ENCODE measurements around the gene DNAH6.

The DNAH6 gene

DNA sequence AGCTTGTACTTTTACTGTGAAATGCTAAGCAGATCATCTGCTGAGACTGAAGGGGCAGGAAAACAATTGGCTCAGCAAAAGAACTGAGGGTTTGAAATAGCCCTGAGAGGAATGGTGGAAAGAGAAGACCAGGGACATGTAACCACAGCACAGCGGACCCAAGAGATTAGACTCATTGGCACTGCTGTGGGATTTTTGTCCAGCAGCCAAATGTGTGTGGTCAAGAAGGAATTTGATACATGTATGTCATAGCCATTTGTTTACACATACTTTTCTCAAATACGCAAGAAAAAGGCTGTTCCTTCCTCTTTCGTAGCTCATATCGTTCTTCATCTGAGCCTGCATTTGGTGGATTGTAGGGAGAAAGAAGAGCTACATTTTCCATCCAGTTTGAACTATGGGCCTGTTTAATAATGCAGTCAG, 290.8 kb downstream of the DNAH6 start:
- no peak for DNase-seq

DNA sequence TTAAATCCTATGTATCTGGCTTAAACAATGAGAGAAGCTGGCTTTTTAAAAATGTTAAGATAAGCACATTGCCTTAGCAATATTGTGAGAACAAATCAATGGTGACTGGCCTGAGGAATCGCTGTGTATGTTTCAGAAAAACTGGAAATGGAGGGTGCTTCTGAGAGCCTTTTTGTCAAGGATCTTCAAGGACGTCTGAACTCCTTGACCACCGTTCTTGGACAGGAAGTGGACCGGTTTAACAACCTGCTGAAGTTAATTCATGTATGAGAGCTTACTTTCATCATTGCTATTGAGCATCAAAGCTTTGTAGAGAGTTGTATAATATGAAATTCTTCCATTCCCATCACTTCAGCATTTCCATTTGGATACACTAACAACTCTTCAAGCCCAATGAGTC, 292.0 kb downstream of the DNAH6 start:
- DNase-seq = no peak

DNA sequence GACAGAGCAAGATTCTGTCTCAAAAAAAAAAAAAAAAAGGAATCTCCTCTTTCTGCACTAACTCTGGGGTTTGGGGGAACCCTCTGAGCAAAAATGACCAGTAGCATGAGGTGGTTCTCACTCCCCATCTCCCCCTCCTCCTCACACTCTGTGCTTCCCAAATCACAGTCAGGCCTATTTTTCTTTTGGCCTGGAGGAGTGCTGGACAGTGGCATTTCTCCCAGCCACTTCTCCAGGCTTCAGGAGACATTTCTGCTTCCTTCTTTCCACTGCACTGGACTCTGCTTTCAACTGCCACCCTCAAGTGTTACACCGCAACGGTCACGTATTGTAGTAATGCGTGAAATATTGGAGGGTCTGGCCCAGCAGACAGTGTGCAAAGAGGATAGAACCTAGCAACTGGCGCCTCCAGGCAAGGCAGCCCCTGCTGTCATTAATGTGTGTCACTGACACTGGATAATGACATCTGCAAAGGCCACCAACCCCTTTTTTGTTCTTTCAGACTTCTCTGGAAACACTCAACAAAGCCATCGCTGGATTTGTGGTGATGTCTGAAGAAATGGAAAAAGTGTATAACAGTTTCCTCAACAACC, 295.6 kb downstream of the DNAH6 start:
- DNase-seq = no peak

DNA sequence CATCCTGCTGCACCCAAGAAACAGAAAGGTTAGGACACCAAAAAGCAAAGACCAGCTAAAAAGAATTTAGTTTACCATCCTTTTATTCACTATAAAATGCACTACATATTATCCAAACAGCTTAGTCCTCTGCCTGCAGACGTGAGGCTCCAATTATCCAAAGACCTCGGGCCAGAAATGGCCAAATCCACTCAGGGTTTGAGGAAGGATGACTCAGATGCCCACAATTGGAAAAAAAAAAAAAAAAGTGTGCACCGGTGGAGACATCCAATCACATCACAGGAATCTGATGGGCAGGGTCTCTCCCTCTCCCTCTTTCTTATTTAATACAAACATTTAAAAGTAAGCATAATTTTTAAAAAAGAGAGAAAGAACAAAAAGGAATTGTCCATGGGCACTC, 298.8 kb downstream of the DNAH6 start:
- DNase-seq = no peak

DNA sequence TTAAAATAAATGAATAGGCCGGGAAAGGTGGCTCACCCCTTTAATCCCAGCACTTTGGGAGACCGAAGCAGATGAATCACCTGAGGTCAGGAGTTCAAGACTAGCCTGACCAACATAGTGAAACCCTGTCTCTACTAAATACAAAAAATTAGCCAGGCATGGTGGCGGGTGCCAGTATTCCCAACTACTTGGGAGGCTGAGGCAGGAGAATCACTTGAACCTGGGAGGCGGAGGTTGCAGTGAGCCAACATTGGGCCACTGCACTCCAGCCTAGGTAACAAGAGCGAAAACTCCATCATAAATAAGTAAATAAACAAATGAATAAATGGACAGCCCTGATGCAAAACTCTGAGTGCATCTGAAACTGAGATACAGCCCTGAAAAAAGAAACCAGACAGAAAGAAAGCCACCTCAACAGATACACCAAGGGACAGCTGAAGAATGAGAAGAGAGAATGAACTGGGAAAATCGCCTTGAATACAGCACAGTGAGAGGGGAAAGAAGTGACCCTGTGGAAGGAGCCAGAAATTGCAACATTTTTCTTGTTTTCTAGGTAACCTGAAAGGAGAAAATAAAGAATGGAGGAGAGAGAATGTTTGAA, 300.2 kb downstream of the DNAH6 start:
- DNase-seq = no peak

DNA sequence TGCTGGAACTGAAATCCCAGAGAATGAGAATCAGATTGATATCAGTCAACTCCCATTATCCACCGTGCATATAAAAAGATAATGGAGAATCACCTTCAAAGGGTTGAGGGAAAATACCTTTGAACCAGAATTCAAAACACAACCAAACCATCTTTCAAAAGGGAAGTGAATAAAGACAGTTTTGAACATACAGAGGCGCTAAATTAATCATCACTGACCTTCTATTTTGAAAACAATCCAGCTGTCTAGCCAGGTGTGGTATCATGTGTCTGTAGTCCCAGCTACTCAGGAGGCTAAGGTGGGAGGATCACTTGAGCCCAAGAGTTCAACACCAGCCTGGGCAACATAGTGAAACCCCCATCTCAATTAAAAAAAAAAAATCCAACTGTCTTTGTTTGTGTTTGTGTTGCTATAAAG, 300.9 kb downstream of the DNAH6 start:
- DNase-seq = no peak

DNA sequence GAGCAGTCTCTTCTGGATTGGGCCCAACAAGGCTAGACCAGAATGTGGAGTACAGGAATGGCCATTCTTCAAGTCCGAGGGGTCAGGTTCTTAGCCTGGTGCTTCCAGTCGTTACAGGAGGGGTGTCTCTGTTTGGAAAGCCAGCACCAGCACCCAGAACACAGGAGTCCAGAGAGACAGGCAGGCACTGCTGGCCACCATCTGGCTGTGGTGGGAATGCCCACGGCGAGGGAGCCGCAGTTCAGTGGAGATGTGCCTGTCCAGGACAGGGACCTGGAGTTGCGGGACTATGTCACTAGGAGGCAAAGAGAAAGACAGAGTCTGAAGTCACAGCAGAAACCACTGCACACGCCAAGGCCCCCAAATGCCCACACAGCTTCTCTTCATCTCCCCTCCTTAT, 305.5 kb downstream of the DNAH6 start:
- no peak for DNase-seq

DNA sequence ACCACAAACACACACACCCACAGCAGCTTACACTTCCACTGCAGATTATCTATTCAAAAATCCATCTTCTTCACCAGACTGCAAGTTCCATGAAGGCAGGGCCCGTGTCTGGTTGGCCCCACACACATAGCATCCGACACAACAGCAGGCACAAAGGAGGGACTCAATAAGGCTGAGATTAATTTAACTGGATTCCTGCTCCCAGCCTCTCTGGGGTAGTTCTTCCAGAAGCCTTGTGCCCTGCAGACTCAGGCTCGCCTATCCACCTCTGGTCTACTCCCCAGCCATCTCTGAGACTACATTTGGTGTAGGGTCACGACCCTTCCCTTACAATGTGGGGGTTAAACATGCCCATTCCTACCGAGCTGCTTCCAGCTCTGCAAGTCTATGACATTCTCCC, 306.9 kb downstream of the DNAH6 start:
- no peak for DNase-seq

DNA sequence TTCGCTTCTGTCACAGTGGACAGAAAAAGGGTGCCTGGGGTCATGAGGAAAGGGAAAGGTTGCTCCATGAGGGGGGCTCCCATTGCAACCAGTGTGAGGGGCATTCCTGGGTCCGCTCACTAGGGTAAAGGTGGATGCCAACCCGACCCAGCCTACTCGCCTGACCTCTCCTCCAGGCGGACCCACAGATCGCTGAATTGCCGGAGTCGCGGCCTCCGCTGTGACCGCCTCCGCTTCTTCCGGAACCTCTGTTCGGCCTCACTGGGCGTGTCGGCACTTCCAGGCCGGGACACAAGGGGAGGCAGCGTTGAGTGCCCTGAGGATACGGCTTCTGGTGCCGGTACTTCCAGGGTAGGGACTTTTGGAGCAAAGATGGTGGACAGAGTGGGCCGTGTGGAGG, 307.5 kb downstream of the DNAH6 start:
- no peak for DNase-seq

DNA sequence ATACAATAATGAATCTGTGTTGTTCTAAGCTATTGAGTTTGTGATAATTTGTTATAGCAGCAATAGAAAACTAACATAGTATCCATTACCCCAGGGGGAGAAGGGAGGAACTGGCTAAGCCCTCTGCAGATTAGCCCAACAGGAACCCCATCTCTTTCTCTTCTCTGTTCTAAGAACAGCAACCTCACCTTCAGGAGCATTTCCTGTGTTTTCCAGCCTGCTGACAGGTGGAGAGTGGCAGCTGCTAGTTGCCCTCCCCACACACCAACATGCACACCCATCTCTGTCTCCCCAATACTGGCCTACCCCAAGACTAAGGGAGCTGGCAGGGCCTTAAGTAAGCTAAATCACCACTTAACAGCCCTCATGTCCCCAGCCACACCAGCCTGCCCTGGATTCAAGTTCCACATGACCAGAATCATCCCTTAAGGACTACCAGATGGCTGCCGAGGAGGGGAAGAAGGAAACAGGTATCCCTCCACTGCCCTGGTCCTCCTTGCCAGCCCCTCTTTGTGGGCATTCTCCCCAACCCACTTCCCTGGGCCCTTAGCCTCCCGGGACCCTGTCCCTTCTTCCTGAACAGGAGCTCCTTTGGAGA, 311.8 kb downstream of the DNAH6 start:
- DNase-seq = no peak

DNA sequence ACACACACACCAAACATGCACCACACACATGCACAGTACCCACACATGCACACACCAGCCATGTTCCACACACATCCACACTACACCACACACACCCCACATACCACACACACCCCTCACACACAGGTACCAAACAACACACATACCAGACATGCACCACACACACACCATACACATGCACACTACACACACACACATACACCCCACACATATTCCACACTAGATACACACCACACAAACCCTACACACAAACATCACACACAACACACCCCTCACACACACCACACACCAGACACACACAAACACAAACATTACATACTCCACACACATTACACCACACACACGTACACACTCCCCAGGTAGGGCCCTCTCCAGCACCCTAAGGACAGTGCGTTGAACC, 313.4 kb downstream of the DNAH6 start:
- no peak for DNase-seq

DNA sequence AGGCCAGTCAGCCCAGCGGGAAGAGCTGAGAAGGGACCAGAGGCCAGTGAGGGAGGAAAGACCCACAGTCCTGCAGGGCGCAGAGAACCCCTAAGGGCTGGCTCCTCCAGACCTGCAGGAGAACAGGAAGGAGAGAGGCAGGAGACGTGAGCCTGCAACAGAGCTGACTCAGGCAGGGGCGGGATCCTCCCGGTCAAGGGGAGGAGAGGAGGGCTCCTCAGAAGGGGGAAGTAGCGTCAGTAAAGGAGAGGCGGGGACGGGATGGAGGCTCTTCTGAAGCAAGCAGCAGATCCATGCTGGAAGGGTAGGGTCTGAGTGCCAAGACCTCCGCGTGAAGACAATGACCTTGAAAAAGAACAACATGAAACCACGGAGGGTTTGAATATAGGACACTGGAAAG, 313.8 kb downstream of the DNAH6 start:
- DNase-seq = no peak

DNA sequence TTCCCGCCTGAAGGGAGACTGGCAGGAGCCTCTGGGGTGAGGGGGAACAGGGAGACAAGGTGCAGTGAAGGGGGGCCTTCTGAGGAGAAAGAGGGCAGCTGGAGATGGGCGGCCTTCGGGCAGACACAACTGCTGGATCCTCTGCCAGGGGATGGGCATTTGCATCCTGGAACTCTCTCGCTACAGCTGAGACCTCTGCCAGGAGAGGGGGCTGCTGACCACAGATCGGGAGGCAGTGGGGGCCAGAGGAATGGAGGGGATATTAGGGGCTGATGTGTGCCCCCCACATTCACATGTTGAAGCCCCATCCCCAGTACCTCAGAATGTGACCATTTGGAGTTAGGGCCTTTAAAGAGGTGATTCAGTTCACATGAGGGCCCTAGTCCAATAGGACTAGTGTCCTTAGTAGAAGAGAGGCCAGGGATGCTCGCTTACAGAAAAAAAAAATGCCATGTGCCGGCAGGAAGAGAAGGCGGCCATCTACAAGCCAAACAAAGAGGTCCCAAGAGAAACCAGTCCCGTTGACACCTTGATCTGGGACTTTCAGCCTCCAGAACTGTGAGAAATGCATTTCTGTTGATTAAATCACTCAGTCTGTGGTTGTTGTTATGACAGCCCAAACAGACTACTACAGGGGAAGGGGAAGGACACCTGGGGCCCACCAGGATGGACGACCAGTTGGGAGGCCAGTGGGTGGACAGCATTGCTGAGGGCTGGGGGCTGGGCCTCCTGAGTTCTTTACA, 314.6 kb downstream of the DNAH6 start:
- no peak for DNase-seq

DNA sequence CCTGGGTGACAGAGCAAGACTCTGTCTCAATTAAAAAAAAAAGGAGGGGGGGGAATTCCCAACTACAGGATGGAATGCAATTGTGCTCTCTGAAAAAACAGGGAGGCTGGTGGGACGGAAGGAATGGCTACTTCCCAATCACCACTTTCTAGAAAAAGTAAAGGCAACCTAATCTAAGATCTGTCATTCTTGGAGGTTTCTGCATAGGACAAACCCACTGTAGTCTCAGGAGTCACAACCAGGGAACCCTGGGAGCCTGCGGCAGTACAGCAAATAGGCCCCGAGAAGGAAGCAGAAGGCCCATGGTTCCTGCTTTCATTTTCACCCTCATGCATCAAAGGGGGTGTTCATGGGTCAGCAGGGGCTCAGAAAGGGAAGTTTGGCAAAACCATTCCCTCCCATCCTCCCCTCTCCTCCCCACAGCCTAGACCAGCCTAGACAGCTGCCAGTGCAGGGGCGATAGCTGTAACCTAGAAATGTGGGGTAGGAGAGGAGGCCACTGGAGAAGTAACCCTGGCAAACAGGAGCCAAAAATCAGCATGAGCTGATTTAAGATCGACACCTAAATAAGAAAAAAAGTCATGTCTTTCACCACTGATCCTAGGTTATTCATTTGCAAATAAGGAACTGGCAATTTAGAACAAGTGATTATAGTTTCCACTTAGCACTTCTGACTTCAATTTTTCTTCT, 316.6 kb downstream of the DNAH6 start:
- DNase-seq = no peak

DNA sequence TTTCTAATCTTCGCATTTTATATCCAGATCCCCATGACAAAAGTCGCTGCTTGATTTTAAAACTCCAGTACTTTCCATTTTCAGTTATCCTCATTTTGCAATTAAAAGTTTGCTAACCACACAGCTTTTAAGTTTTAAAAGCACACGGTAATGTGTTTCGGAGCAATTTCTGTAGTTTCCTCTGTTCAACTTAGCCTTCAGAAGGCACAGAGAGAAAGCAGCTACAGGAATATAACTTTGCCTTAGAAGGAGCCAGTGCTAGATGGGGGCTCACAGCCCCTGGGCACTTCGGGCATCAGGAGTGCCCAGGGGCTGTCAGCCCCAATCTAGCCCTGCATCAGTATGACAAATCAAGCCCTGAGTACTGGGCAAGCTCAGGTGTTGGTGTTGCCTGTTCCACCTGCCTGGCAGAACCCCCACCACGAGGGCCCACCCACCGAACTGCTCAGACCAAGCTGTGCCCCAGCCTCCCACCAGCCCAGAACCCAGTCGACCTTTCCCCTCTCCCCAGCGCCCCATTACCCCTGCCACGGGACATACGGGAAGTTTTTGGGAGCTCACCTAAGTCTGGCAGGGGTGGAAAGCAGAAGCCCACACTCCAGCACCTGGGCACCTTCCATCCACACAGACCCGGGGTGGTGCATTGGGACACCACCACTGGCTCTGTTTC, 317.3 kb downstream of the DNAH6 start:
- DNase-seq = no peak

DNA sequence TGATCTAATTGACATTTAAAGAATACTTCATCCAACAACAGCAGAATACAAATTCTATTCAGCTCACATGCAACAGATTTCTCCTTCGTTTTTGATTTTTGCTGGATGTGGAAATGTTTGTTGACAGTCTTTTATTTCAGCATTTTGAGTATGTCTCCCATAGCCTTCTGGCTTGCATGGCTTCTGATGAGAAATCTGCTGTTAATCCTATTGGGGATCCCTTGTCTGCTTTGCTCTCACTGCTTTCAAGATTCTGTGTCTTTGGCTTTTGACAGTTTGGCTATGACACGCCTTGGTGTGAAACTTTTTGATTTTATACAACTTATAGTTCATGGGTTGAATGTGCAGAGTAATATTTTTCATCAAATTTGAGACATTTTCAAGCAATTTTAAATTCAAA, 319.9 kb downstream of the DNAH6 start:
- DNase-seq = no peak

DNA sequence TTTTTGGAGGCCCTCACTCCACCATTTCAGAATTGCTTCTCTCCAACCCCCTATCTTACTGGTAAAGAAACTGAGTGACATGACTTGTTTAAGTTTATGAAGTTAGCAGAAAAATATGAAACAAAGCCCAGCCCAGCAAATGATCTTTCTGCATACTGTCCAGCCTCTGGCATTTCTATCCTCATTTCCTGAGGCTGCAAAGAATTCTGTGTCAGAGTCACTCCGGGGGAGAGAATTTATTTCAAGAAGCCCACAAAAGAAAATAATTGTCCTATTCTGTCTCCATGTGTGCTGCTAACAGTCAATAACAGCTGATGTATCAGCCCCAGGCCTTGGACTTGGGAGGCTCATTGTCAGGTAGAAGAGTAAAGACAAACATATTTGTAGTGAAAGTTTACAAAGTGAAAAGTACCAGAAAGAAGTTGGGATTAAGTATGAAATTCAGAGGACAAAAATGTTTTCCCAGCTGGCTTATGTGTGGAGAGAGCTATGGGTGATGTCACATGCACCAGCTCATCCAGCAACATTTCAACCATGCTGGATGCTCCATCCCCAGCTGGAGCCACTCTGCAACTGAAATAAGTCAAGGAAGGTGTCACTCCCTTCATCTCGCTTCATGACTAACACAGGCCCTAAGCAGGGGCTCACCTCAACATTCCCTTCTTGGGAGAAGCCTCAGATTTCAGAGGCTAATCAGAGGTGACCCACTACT, 322.3 kb downstream of the DNAH6 start:
- no peak for DNase-seq

DNA sequence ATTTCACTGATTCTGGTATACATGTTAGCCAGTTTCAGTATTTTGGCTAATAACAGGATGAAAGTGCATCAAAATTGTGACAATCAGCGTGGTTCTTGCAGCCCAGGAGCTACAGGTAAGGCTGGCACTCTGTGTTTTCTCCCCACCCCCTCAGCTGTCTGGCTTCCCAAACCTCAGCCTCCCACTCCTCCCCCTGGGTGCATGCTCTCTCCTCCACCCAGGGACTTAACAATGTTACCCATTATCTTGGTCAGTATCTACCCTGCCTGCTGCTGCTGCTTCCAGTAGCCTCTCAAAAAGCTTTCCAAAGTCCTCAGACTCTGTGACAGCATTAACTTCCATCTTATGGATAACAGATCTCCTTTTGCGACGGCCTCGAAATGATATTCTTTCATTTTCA, 323.6 kb downstream of the DNAH6 start:
- no peak for DNase-seq

DNA sequence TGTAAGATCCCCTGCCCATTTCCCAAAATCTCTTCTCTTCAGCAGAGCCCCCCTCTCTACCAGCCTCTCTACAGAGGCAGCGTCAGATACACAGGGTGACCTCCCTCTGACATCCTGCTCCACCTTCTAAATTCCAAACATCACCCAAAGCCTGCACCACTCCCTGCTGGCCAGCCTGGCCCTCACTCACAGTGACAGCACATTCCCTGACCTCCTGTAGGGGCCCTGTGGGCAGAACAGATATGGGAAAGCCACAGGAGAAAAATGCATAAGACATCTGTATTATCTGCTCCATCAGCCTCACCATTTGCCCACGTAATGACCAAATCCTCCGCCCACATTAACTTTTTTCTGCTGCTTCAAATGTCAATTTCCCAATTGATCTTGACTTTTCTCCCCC, 324.0 kb downstream of the DNAH6 start:
- no peak for DNase-seq

DNA sequence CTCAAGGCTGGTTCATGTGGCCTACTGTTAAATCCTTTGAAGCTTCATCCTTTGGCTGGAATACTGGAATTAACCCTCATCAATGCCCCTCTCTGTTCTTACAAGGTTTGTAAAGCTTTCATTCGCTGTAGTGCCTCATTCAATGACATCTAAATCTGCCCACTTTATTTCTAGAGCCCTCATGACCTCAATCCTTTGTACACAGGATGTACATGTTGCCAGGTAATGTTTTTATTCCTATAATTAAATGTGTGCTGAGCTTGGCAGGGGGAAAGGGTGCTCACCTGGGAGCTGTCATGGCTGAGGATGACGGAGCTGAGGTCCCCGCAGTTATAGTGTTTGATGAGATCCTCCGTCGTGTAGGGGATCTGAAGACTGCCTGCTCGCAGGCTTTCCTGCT, 325.3 kb downstream of the DNAH6 start:
- DNase-seq = no peak

DNA sequence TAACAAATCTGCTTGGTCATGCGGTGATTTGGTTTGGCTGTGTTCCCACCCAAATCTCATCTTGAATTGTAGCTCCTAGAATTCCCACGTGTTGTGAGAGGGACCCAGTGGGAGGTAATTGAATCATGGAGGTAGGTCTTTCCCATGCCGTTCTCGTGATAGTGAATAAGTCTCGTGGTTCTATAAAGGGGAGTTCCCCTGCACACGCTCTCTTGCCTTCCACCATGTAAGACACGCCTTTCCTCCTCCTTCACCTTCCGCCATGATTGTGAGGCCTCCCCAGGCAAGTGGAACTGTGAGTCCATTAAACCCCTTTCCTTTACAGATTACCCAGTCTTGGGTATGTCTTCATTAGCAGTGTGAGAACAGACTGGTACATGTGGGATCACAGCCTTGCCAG, 327.8 kb downstream of the DNAH6 start:
- no peak for DNase-seq

DNA sequence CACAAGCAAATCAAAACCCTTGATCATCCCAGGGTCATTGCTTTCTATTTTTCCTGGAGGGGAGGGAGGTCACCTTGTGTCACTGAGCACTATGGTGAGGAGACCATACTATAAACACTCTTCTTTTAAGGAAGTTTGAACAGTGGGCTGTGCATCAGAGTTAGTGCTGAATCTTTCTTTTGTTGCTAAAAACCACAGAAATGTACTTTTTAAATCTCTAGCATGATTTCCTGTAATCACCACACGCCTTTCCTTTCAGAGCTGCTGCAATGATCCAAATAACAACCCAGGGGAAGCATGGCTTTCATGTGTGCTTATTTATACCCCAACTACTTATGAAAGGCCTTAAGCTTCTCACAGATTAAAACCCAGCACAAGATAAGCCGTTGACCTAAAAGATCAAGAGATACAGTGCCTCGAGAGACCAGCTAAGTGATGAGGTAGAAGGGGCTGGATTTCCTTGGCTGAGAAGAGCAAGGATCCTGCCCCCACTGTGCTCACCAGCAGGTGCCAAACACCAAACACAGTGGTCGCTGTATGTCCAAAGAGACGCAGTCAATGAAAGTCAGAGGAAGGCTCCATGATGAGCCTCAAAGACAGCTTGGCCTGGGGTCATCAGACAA, 329.9 kb downstream of the DNAH6 start:
- no peak for DNase-seq

Measured in activated effector memory CD4-positive, alpha-beta T cell treated with anti-CD3 and anti-CD28 coated beads, Interleukin-2, amount 50 U/mL, for 16 hours (primary cell).